ENCODE measurements around the gene SCD5.

- TF ChIP-seq CTCF (IDR thresholded peaks at IDR 0.05) (no peak), ZFX (IDR thresholded peaks at IDR 0.05; ENCODE audit: borderline replicate concordance) (no peak)
These were observed 72.0 kb downstream of the SCD5 start for GRCh38 chr4:82726596-82726995.

All from 22Rv1 (cell line).